ENCODE data around the gene CHST15.
"Not testable (repeated sequence)": the region's sequence is repeated elsewhere in the genome, so short reads cannot be mapped to it uniquely, and the experiment has no call there.

The CHST15 gene

GRCh38 chr10:124106241-124106879 is 13.0 kb upstream of the CHST15 start:
- peak; percentile 71 for DNase-seq
- in situ Hi-C loops (cut with HindIII; ENCODE audit: low pct_ligation_motif_present, low pct_unique_long_range_greater_than_20kb, low sequenced_read_pairs), result no loop called here

- in situ Hi-C loops (cut with HindIII; ENCODE audit: low pct_ligation_motif_present, low pct_unique_long_range_greater_than_20kb, low sequenced_read_pairs), result no loop called here
- DNase-seq, result no peak
Measured at GRCh38 chr10:124105594-124105993, 12.2 kb upstream of the CHST15 start.

GRCh38 chr10:124105045-124105444 is 11.6 kb upstream of the CHST15 start:
- DNase-seq, result no peak
- in situ Hi-C loops (cut with HindIII; ENCODE audit: low pct_ligation_motif_present, low pct_unique_long_range_greater_than_20kb, low sequenced_read_pairs), result no loop called here

GRCh38 chr10:124104011-124104627 is 10.7 kb upstream of the CHST15 start:
- in situ Hi-C loops (cut with HindIII; ENCODE audit: low pct_ligation_motif_present, low pct_unique_long_range_greater_than_20kb, low sequenced_read_pairs), result no loop called here
- no peak for DNase-seq

GRCh38 chr10:124101351-124101750 is 8.0 kb upstream of the CHST15 start:
- in situ Hi-C loops (cut with HindIII; ENCODE audit: low pct_ligation_motif_present, low pct_unique_long_range_greater_than_20kb, low sequenced_read_pairs), result no loop called here

GRCh38 chr10:124100651-124101050 is 7.3 kb upstream of the CHST15 start:
- in situ Hi-C loops (cut with HindIII; ENCODE audit: low pct_ligation_motif_present, low pct_unique_long_range_greater_than_20kb, low sequenced_read_pairs), result not testable (repeated sequence)

More at GRCh38 chr10:124101351-124101750, 8.0 kb upstream of the CHST15 start:
- DNase-seq, result no peak

GRCh38 chr10:124100124-124100523 is 6.7 kb upstream of the CHST15 start:
- no peak for DNase-seq
- in situ Hi-C loops (cut with HindIII; ENCODE audit: low pct_ligation_motif_present, low pct_unique_long_range_greater_than_20kb, low sequenced_read_pairs), result no loop called here

More at GRCh38 chr10:124100651-124101050, 7.3 kb upstream of the CHST15 start:
- DNase-seq, result not testable (repeated sequence)

GRCh38 chr10:124099604-124100003 is 6.2 kb upstream of the CHST15 start:
- no peak for DNase-seq
- in situ Hi-C loops (cut with HindIII; ENCODE audit: low pct_ligation_motif_present, low pct_unique_long_range_greater_than_20kb, low sequenced_read_pairs), result no loop called here

- in situ Hi-C loops (cut with HindIII; ENCODE audit: low pct_ligation_motif_present, low pct_unique_long_range_greater_than_20kb, low sequenced_read_pairs), result no loop called here
- no peak for DNase-seq
Measured at GRCh38 chr10:124098575-124098974, 5.2 kb upstream of the CHST15 start.

GRCh38 chr10:124097883-124098282 is 4.5 kb upstream of the CHST15 start:
- DNase-seq, result no peak
- in situ Hi-C loops (cut with HindIII; ENCODE audit: low pct_ligation_motif_present, low pct_unique_long_range_greater_than_20kb, low sequenced_read_pairs), result no loop called here

- in situ Hi-C loops (cut with HindIII; ENCODE audit: low pct_ligation_motif_present, low pct_unique_long_range_greater_than_20kb, low sequenced_read_pairs), result no loop called here
- DNase-seq, result no peak
Measured at GRCh38 chr10:124096494-124096893, 3.1 kb upstream of the CHST15 start.

GRCh38 chr10:124095801-124096200 is 2.4 kb upstream of the CHST15 start:
- DNase-seq; in situ Hi-C loops (cut with HindIII; ENCODE audit: low pct_ligation_motif_present, low pct_unique_long_range_greater_than_20kb, low sequenced_read_pairs): not testable (repeated sequence)

GRCh38 chr10:124095096-124095495 is 1.7 kb upstream of the CHST15 start:
- in situ Hi-C loops (cut with HindIII; ENCODE audit: low pct_ligation_motif_present, low pct_unique_long_range_greater_than_20kb, low sequenced_read_pairs), result no loop called here

GRCh38 chr10:124094419-124094785 is 1.0 kb upstream of the CHST15 start:
- no peak for DNase-seq
- in situ Hi-C loops (cut with HindIII; ENCODE audit: low pct_ligation_motif_present, low pct_unique_long_range_greater_than_20kb, low sequenced_read_pairs), result no loop called here

More at GRCh38 chr10:124095096-124095495, 1.7 kb upstream of the CHST15 start:
- DNase-seq, result no peak

GRCh38 chr10:124093774-124094418 is 498 bp upstream of the CHST15 start:
- in situ Hi-C loops (cut with HindIII; ENCODE audit: low pct_ligation_motif_present, low pct_unique_long_range_greater_than_20kb, low sequenced_read_pairs), result not testable (repeated sequence)
- DNase-seq, result peak; percentile 39

GRCh38 chr10:124092250-124092859 is 1.0 kb downstream of the CHST15 start:
- DNase-seq, result peak; percentile 54
- in situ Hi-C loops (cut with HindIII; ENCODE audit: low pct_ligation_motif_present, low pct_unique_long_range_greater_than_20kb, low sequenced_read_pairs), result no loop called here

- no peak for DNase-seq
- in situ Hi-C loops (cut with HindIII; ENCODE audit: low pct_ligation_motif_present, low pct_unique_long_range_greater_than_20kb, low sequenced_read_pairs), result no loop called here
Measured at GRCh38 chr10:124091646-124092249, 1.6 kb downstream of the CHST15 start.

- in situ Hi-C loops (cut with HindIII; ENCODE audit: low pct_ligation_motif_present, low pct_unique_long_range_greater_than_20kb, low sequenced_read_pairs), result no loop called here
- no peak for DNase-seq
Measured at GRCh38 chr10:124090601-124091209, 2.7 kb downstream of the CHST15 start.

GRCh38 chr10:124089859-124090258 is 3.5 kb downstream of the CHST15 start:
- DNase-seq, result no peak
- in situ Hi-C loops (cut with HindIII; ENCODE audit: low pct_ligation_motif_present, low pct_unique_long_range_greater_than_20kb, low sequenced_read_pairs), result no loop called here

Measured in ACHN (cell line).